H9 (cell line): ENCODE data around the gene ACP4. TPM values are rescaled to one million over a fixed set of nuclear protein-coding genes. Genes with fewer than 3 reads are reported as not detected.

ENCODE experiments used
- DNase-seq: peaks from one replicate; pipeline ENCODE4 v3.0.0-alpha.2; 2017
- H2AFZ ChIP-seq: one replicate; pipeline ENCODE4 v1.6.1; 2013; ENCODE audit warnings: mild to moderate bottlenecking, low read length, control low read depth, moderate library complexity
- H2AK5ac ChIP-seq: 2 replicates; pipeline ENCODE4 v1.6.1; 2013; ENCODE audit warnings: low read length, control low read depth, mixed read lengths; ENCODE audit not compliant: insufficient read length
- H2BK120ac ChIP-seq: one replicate; pipeline ENCODE4 v1.6.1; 2013; ENCODE audit warnings: low read depth, mild to moderate bottlenecking, low read length, control low read depth, inconsistent platforms; ENCODE audit not compliant: poor library complexity, severe bottlenecking
- H2BK12ac ChIP-seq: 2 replicates; pipeline ENCODE4 v1.6.1; 2013; ENCODE audit warnings: low read length, control low read depth, mixed read lengths, low read depth; ENCODE audit not compliant: insufficient read length
- H2BK15ac ChIP-seq: 2 replicates; pipeline ENCODE4 v1.6.1; 2013; ENCODE audit warnings: low read depth, low read length, control low read depth
- H2BK20ac ChIP-seq: one replicate; pipeline ENCODE4 v1.6.1; 2013; ENCODE audit warnings: low read depth, mild to moderate bottlenecking, low read length, control low read depth, inconsistent platforms; ENCODE audit not compliant: poor library complexity, severe bottlenecking
- H2BK5ac ChIP-seq: 2 replicates; pipeline ENCODE4 v1.6.1; 2013; ENCODE audit warnings: low read length, control low read depth, mixed read lengths; ENCODE audit not compliant: insufficient read length
- H3K14ac ChIP-seq: 2 replicates; pipeline ENCODE4 v1.6.1; 2013; ENCODE audit warnings: low read length, control low read depth; ENCODE audit not compliant: insufficient read depth
- H3K18ac ChIP-seq: 2 replicates; pipeline ENCODE4 v1.6.1; 2013; ENCODE audit warnings: low read depth, mild to moderate bottlenecking, mixed read lengths, low read length, control low read depth; ENCODE audit not compliant: insufficient read length
- H3K23ac ChIP-seq: 2 replicates; pipeline ENCODE4 v1.6.1; 2013; ENCODE audit warnings: low read length, control low read depth, mixed read lengths, low read depth; ENCODE audit not compliant: insufficient read length
- H3K23me2 ChIP-seq: 2 replicates; pipeline ENCODE4 v1.6.1; 2013; ENCODE audit warnings: low read depth, mild to moderate bottlenecking, mixed read lengths, low read length, control low read depth; ENCODE audit not compliant: insufficient read length, poor library complexity, severe bottlenecking
- H3K27ac ChIP-seq: 2 replicates; pipeline ENCODE4 v1.5.1; 2013; ENCODE audit warnings: low read length, control low read depth, mixed read lengths, low read depth; ENCODE audit not compliant: insufficient read length
- H3K27me3 ChIP-seq: 2 replicates; pipeline ENCODE4 v1.6.1; 2013; ENCODE audit warnings: low read length, control low read depth, inconsistent platforms; ENCODE audit not compliant: insufficient read depth
- H3K4ac ChIP-seq: 2 replicates; pipeline ENCODE4 v1.6.1; 2013; ENCODE audit warnings: low read depth, mild to moderate bottlenecking, control low read depth, inconsistent platforms, low read length, moderate library complexity
- H3K4me1 ChIP-seq: 2 replicates; pipeline ENCODE4 v1.6.1; 2013; ENCODE audit warnings: low read length, control low read depth, inconsistent platforms; ENCODE audit not compliant: insufficient read depth
- H3K4me2 ChIP-seq: 2 replicates; pipeline ENCODE4 v1.6.1; 2013; ENCODE audit warnings: low read length, control low read depth, mixed read lengths; ENCODE audit not compliant: insufficient read length, insufficient read depth
- H3K56ac ChIP-seq: 2 replicates; pipeline ENCODE4 v1.6.1; 2013; ENCODE audit warnings: low read depth, mild to moderate bottlenecking, mixed read lengths, low read length, control low read depth; ENCODE audit not compliant: insufficient read length
- H3K79me1 ChIP-seq: 2 replicates; pipeline ENCODE4 v1.6.1; 2013; ENCODE audit warnings: low read depth, mild to moderate bottlenecking, moderate library complexity, low read length, control low read depth, inconsistent platforms; ENCODE audit not compliant: insufficient read depth, poor library complexity, severe bottlenecking
- H3K79me2 ChIP-seq: 2 replicates; pipeline ENCODE4 v1.6.1; 2013; ENCODE audit warnings: low read length, control low read depth, inconsistent platforms; ENCODE audit not compliant: insufficient read depth
- H3K9ac ChIP-seq: 2 replicates; pipeline ENCODE4 v1.6.1; 2013; ENCODE audit warnings: low read length, control low read depth, mixed read lengths; ENCODE audit not compliant: insufficient read length; ENCODE audit errors: extremely low read depth
- H3K9me3 ChIP-seq: one replicate; pipeline ENCODE4 v1.6.1; 2013; ENCODE audit warnings: low read depth, low read length, inconsistent platforms; ENCODE audit not compliant: control insufficient read depth
- H3T11ph ChIP-seq: one replicate; pipeline ENCODE4 v1.6.1; 2013; ENCODE audit warnings: mild to moderate bottlenecking, low read length, control low read depth, inconsistent platforms
- H4K20me1 ChIP-seq: one replicate; pipeline ENCODE4 v1.6.1; 2013; ENCODE audit not compliant: control insufficient read depth, insufficient read length, insufficient read depth
- H4K5ac ChIP-seq: 2 replicates; pipeline ENCODE4 v1.6.1; 2013; ENCODE audit warnings: low read depth, mild to moderate bottlenecking, mixed read lengths, low read length, control low read depth; ENCODE audit not compliant: insufficient read length
- H4K8ac ChIP-seq: replicated peaks from 2 replicates; pipeline ENCODE4 v1.6.1; 2013; ENCODE audit warnings: low read length, control low read depth, mixed read lengths, low read depth; ENCODE audit not compliant: insufficient read length
- H4K91ac ChIP-seq: 2 replicates; pipeline ENCODE4 v1.6.1; 2013; ENCODE audit warnings: low read depth, mild to moderate bottlenecking, moderate library complexity, mixed read lengths, low read length, control low read depth; ENCODE audit not compliant: insufficient read length
- H3K27ac Mint-ChIP-seq, 3 experiments: 2 replicates in 2 of 3; 3 replicates in 1 of 3; pipeline ENCODE4 v1.8.0; 2020 to 2021; ENCODE audit warnings: mixed read lengths in 3 of 3, mild to moderate bottlenecking in 1 of 3, moderate library complexity in 1 of 3
- H3K27me3 Mint-ChIP-seq: 2 replicates; pipeline ENCODE4 v1.8.0; 2021; ENCODE audit warnings: low read depth, mild to moderate bottlenecking, moderate library complexity, mixed read lengths
- H3K36me3 Mint-ChIP-seq, 3 experiments: 2 replicates in 2 of 3; 3 replicates in 1 of 3; pipeline ENCODE4 v1.8.0; 2020 to 2021; ENCODE audit warnings: low read depth in 3 of 3, mixed read lengths in 3 of 3; ENCODE audit not compliant: insufficient read depth in 1 of 3
- H3K4me1 Mint-ChIP-seq, 2 experiments: 2 replicates each; pipeline ENCODE4 v1.8.0; 2020; ENCODE audit warnings: mixed read lengths in 2 of 2
- H3K4me3 Mint-ChIP-seq, 2 experiments: 2 replicates in 1 of 2; 3 replicates in 1 of 2; pipeline ENCODE4 v1.8.0; 2020 to 2021; ENCODE audit warnings: mild to moderate bottlenecking in 2 of 2, mixed read lengths in 2 of 2, moderate library complexity in 1 of 2
- H3K9me3 Mint-ChIP-seq, 2 experiments: 2 replicates in 1 of 2; 3 replicates in 1 of 2; pipeline ENCODE4 v1.8.0; 2020; ENCODE audit warnings: mild to moderate bottlenecking in 2 of 2, mixed read lengths in 2 of 2, moderate library complexity in 1 of 2
- WGBS: extraction: QIAGEN DNeasy Blood & Tissue Kit; methylation state at CpG from one replicate; pipeline ENCODE4 v1.1.7; 2013; ENCODE audit warnings: missing lambda C conversion rate, low lambda C conversion rate, mixed read lengths; ENCODE audit not compliant: insufficient read length; ENCODE audit errors: extremely low coverage; 5-methylcytosine and 5-hydroxymethylcytosine counted together
- total RNA-seq: library from RNA; stranded (reverse); gene quantifications from 2 replicates; pipeline ENCODE4 v1.2.1, GENCODE V29; 2021
- TF ChIP-seq, protein P1 (sequence below): fragments of 200-600 bp; sonication (generic); conservative IDR thresholded peaks from 3 replicates; pipeline ENCODE4 v1.8.0; 2021; ENCODE audit warnings: antibody characterized with exemption, mild to moderate bottlenecking

ACP4 gene
- total RNA-seq, 1 experiment from 2014 or later = not detected

DNA sequence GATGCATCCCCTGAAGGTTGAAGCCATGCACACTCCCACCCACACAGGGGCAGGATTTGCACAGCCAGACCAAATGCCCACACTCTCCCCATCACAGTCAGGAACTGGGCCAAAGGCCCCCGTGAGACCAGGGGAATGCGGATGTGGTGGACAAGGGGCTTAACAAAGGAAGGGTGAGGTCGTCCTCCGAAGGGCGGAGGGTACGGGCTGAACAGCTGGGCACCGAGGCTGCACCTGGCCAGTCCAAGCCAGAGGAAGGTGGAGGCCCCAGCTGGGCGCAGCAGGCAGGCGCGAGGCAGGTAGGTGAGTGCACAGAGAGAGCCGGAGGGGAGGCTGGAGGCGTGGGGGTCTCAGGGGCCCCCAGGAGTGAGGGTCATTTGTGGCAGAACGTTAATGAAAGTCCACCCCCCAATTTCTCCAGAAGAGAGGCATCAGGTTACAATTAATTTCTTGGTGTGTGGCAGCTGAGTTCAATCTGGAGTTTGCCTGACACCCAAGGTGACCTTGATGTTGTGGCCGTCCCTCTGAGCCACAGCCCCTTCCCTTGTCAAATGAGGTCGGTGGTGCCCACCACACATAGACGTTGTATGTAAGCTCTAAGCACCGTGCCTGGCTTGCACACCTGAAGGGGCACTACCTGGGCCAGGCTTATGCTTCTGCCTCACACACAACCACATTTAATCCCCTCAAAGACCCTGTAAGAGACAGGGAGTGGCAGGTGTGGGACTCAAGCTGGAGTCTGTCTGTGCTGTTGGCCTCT lies 40.2 kb downstream of the ACP4 start:
- peaks cover 2 to 11% of the 10 kb centered on the region in 2 experiments; a peak in 1 of 4 replicates for H3K4me1 Mint-ChIP-seq
- H3K56ac ChIP-seq = no peak overlapping the region
- H3T11ph ChIP-seq = no peak overlapping the region
- H3K4me2 ChIP-seq = no peak overlapping the region
- no peak overlapping the region for H2BK12ac ChIP-seq
- H3K27me3 ChIP-seq = no peaks in the 10 kb centered on the region; the same call in 1 of the 2 replicates
- no peaks in the 10 kb centered on the region for H3K79me1 ChIP-seq
- H3K23ac ChIP-seq = no peak overlapping the region
- no peak overlapping the region for H3K18ac ChIP-seq
- no peak overlapping the region for H4K8ac ChIP-seq
- no peak overlapping the region for H2BK120ac ChIP-seq
- no peak overlapping the region for H2BK20ac ChIP-seq
- H3K9me3 ChIP-seq = no peaks in the 10 kb centered on the region
- H2BK15ac ChIP-seq = no peak overlapping the region
- H3K9me3 Mint-ChIP-seq = peaks cover 0 to 3% of the 10 kb centered on the region in 2 experiments; a peak in 1 of 5 replicates
- H3K14ac ChIP-seq = no peak overlapping the region
- no peaks in the 10 kb centered on the region for H3K36me3 Mint-ChIP-seq
- peaks cover 2% of the 10 kb centered on the region for H3K23me2 ChIP-seq
- H3K27me3 Mint-ChIP-seq = peaks cover 62% of the 10 kb centered on the region
- H3K27ac Mint-ChIP-seq = no peak overlapping the region
- no peak overlapping the region for H3K4me3 Mint-ChIP-seq
- no peaks in the 10 kb centered on the region; the same call in 1 of the 2 replicates for H3K4me1 ChIP-seq
- H4K5ac ChIP-seq = no peak overlapping the region
- H3K4ac ChIP-seq = no peak overlapping the region
- no peak overlapping the region for H3K27ac ChIP-seq
- no peak overlapping the region for H2AK5ac ChIP-seq
- H4K91ac ChIP-seq = no peak overlapping the region
- no peak overlapping the region for H3K9ac ChIP-seq
- H4K20me1 ChIP-seq = no peaks in the 10 kb centered on the region
- TF ChIP-seq, protein P1, sequence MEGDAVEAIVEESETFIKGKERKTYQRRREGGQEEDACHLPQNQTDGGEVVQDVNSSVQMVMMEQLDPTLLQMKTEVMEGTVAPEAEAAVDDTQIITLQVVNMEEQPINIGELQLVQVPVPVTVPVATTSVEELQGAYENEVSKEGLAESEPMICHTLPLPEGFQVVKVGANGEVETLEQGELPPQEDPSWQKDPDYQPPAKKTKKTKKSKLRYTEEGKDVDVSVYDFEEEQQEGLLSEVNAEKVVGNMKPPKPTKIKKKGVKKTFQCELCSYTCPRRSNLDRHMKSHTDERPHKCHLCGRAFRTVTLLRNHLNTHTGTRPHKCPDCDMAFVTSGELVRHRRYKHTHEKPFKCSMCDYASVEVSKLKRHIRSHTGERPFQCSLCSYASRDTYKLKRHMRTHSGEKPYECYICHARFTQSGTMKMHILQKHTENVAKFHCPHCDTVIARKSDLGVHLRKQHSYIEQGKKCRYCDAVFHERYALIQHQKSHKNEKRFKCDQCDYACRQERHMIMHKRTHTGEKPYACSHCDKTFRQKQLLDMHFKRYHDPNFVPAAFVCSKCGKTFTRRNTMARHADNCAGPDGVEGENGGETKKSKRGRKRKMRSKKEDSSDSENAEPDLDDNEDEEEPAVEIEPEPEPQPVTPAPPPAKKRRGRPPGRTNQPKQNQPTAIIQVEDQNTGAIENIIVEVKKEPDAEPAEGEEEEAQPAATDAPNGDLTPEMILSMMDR = no peak
- H2BK5ac ChIP-seq = no peak overlapping the region
- WGBS = no CpG with 5 or more reads among the region's 17 CpGs
- no peak overlapping the region for H2AFZ ChIP-seq
- H3K79me2 ChIP-seq = no peaks in the 10 kb centered on the region
- DNase-seq = no peak
